ENCODE results near the gene LRRC36.

GRCh38 chr16:67417333-67418061, 90.9 kb downstream of the LRRC36 start:
- TF ChIP-seq SIN3A (IDR thresholded peaks at IDR 0.05; ENCODE audit: low read depth) (no peak), CTCF (IDR thresholded peaks at IDR 0.05 in 2 of 3, conservative IDR thresholded peaks at IDR 0.05 in 1 of 3; ENCODE audit: borderline replicate concordance in 1 of 3, insufficient read depth in 1 of 3, low read depth in 2 of 3, low read length in 2 of 3) (no peak), EZH2phosphoT487 (IDR thresholded peaks at IDR 0.05; ENCODE audit: borderline replicate concordance) (no peak), CEBPB (IDR thresholded peaks at IDR 0.05; ENCODE audit: low read depth) (no peak), YY1 (IDR thresholded peaks at IDR 0.05; ENCODE audit: extremely low read depth, insufficient replicate concordance, low read depth, low read length) (no peak)
